22Rv1 (cell line): ENCODE results near the gene SLC6A1.

Experiments used
- ZFX ChIP-seq: fragments of 450-650 bp; IDR thresholded peaks from 2 replicates; pipeline ENCODE4 v1.6.1; 2017; ENCODE audit warnings: antibody characterized with exemption, borderline replicate concordance
- TF ChIP-seq, protein P1 (sequence below): fragments of 450-650 bp; IDR thresholded peaks from 2 replicates; pipeline ENCODE4 v1.5.1; 2017; ENCODE audit warnings: mild to moderate bottlenecking

DNA sequence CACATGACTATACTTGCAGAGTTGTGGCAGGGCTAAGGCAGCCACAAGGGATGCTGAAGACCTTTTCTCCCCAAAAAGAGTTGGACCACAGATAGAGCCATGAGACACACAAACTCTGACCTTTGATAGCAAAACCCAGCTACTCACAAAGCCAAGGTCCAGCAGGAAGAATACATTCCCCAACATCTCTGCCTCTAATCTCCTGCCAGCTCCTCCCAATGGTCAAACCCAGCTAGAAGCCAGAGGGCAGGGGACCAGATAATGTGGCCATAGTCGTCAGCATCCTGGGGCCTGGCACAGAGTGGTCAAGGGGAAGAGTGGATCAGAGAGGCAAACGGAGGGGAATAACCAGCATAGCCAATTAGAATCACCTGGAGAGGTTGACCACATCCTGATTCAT is 28.2 kb downstream of the SLC6A1 start:
- TF ChIP-seq, protein P1, sequence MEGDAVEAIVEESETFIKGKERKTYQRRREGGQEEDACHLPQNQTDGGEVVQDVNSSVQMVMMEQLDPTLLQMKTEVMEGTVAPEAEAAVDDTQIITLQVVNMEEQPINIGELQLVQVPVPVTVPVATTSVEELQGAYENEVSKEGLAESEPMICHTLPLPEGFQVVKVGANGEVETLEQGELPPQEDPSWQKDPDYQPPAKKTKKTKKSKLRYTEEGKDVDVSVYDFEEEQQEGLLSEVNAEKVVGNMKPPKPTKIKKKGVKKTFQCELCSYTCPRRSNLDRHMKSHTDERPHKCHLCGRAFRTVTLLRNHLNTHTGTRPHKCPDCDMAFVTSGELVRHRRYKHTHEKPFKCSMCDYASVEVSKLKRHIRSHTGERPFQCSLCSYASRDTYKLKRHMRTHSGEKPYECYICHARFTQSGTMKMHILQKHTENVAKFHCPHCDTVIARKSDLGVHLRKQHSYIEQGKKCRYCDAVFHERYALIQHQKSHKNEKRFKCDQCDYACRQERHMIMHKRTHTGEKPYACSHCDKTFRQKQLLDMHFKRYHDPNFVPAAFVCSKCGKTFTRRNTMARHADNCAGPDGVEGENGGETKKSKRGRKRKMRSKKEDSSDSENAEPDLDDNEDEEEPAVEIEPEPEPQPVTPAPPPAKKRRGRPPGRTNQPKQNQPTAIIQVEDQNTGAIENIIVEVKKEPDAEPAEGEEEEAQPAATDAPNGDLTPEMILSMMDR: no peak
- TF ChIP-seq ZFX: no peak
